Fibroblast of the conjunctiva (primary cell): ENCODE data around the gene DHX35.
"Not testable (repeated sequence)": the region's sequence is repeated elsewhere in the genome, so short reads cannot be mapped to it uniquely, and the experiment has no call there.

Experiments
- DNase-seq: peaks from one replicate; pipeline ENCODE4 v3.0.0-alpha.2; 2010; ENCODE audit warnings: low read depth

Gene DHX35

DNA sequence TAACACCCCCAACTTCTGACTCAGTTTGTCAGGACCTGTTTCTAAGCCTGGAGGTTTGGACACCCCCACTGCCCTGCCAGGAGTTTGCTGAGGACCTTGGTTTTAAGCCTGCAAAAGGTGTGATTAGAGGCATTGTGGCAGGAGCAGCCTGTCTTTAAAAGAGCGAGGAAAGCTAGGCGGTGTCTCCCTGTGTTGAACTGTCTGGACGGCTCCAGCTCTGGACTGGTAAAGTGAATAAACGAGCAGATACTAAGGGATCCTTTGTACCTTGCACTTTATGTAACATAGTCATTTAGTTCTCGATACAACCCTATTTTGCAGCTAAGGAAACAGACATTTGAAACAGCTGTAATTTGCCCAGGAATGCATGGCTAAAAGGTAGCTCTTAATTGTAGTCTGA is 21.5 kb upstream of the DHX35 start:
- no peak for DNase-seq

DNA sequence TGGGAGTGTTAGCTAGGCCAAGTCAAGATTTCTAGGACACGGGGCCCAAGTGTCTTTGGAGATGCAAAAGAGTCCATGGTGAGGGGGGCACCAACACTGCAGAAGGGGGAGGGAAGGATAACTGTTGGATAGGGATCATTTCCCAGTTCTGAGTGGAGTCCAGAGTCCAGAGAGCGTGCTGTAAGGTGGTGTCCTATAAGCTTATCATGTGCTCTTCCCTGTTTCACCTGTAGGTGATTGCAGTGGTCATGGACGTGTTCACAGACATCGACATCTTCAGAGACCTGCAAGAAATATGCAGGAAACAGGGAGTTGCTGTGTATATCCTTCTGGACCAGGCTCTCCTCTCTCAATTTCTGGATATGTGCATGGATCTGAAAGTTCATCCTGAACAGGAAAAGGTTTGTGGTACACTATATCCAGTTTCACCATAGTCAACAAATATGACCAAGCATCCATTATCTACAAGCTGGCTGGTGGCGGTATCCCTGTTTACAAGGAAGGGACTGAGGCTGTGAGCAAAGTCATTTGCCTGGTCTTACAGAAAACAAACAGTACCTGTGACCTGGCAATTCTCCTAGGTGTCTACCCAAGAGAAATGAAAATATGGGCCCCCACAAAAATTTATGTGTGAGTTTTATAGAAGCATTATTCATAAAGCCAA is 20.3 kb upstream of the DHX35 start:
- DNase-seq, result no peak

DNA sequence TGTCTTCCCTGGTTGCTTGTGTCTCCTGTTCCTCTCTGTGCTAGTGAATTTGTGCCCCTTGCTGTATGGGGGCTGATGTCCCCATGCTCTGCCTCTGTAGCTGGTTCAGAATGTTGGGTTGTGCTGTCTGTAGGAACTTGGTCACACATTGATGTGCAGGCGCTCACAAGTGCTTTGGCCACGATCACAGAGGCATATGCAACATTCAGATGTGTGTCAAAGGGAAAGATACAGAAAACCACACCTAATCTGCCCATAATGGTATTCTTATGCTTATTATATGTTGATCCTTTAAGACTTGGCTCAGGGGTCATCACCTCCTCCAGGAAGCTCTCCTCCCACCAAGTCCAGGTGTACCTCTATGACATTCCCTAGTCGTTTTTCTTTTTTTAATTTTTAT is 17.1 kb upstream of the DHX35 start:
- DNase-seq, result no peak

DNA sequence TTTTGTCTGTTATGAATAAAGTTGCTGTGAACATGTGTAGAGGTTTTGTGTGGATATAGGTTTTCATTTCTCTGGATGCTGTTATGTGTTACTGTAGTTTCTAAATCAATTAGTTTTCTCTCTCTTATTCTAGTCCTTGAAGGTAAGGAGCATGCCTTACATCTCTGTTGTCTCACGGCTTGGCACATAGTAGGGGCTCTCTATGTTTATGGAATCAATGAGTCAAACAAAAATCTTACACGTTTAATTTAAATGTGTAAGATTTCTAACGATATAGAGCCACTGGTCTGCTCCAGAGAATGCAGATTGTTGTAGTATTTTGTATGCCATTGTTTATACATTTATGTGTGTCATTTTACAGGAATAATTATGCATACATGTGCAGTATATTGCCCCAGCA is 15.3 kb upstream of the DHX35 start:
- no peak for DNase-seq

DNA sequence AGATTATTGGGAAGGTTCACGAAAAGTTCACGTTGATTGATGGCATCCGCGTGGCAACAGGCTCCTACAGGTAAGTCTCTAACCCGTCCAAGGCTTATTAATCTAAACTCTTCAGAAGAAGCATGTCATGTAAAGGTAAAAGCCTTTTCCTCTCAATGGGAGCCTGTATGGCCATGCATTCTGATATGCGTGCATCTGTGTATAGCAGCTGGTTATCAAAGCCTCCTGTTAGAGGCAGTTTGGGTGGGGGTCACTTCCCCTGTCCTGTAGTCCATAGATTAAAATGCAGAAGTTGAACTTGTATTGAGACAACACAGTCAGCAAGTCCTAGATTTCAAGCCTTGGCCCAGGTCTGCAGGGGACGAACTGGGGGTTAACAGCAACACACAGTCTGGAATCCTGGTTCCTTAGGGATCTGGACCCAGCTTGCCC is 14.2 kb upstream of the DHX35 start:
- no peak for DNase-seq

DNA sequence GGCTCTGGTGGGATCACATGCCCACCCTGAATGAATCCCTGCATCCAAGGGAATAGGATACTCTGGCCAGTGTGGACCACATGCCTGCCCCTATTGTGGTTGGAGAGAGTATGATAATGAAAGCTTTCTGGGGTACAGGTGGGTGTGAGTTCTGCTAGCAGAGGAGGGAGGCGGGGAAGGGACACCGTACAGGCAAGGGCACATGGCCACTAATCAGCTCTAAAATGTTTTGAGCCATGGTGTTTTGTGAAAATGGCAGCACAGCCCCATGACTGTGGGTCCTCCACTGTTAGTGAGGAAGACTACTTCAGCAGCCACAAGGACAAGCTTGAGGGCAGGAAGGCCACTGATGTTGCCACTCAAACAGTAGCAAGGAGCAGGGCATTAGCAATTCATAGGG is 11.9 kb upstream of the DHX35 start:
- DNase-seq, result no peak

DNA sequence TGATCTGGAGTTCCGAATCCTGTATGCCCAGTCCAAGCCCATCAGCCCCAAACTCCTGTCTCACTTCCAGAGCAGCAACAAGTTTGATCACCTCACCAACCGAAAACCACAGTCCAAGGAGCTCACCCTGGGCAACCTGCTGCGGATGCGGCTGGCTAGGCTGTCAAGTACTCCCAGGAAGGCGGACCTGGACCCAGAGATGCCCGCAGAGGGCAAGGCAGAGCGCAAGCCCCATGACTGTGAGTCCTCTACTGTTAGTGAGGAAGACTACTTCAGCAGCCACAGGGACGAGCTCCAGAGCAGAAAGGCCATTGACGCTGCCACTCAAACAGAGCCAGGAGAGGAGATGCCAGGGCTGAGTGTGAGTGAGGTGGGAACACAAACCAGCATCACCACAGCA is 10.5 kb upstream of the DHX35 start:
- DNase-seq, result no peak

DNA sequence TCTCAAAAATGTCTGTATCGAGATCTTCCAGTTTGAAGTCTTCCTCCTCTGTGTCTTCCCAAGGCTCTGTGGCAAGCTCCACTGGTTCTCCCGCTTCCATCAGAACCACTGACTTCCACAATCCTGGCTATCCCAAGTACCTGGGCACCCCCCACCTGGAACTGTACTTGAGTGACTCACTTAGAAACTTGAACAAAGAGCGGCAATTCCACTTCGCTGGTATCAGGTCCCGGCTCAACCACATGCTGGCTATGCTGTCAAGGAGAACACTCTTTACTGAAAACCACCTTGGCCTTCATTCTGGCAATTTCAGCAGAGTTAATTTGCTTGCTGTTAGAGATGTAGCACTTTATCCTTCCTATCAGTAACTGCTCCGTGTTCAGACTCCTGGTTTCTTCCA is 10.0 kb upstream of the DHX35 start:
- no peak for DNase-seq

DNA sequence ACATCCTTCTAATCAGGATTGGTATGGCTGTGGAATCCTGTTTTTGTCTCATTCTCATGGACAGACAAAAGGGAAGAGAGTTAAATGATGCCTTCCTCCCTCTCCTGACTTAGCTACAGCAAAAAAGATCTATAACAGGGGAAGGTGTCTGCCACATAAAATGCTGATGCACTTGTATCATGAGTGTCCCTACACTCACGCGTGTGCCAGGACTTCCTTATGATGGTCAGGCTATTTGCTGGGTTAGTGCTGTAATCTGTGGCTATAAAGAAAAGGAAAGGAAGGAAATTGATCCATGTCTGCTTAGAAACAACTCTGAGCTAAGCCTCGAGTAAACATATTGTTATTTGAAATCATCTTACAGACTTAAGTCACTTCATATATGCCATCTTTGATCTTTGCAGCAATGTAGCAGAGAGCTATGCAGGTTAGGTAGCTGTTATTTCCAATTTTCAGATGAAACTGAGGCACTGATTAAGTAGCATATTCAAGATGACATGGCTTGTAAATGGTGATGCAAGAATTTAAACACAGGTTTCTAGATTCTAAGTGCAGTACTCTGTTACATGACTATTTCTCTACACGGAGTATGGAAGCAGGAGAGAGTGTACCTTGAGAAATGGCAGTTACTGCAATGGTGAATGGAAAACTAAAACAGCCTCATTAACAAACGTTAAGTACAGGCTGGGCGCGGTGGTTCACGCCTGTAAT is 8.4 kb upstream of the DHX35 start:
- DNase-seq, result no peak

DNA sequence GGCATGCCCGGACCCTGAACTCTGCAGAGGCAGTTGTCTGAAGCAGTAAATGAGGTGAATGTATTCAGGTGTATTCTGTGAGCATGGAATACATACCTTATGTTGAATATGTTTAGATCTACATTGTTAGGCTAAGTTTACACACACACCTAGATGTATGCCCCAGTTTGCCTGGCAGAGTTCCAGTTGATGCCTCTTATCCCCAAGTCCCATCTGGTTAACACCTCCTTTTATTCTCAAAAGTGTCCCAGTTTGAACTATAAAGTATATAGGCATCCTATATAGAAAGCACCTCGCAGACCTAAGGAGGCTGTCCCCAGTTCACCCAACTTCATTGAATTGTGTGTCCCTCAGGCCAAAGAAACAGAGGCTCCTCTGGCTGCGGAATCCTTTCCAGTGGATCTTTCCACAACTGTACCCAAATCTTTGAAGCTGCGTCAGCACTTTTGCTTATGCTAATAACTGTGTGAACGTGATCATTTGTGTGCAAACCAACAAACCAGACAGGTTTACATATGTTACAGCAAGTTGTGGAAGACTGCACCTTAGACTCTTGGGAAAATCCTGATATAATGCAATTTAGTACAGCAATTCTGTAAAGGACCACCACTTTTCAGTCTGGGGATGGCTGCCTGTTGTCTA is 4.8 kb upstream of the DHX35 start:
- no peak for DNase-seq

DNA sequence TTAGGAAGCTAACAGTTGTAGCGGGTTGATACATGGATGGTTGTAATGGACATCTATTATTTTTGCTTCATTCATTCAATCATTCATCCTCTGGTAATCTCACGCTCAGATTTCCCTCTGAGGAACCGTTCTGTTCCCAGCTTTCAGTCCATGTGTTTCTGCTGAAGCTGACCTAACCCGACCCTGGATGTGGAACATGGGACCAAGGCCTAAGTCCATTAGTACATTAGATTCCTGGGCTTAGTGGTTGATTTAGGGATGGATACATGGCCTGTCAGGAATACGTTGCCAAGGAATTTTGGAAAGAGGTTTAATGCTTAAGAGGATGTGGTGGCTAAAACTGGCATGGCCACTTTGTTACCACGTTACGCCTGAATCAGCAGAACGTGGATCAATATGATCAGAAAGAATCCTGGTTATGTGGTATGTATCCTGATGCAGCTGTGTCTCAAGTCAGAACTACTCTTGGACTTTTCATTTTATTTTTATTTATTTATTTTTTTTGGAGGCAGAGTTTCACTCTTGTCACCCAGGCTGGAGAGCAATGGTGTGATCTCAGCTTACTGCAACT is 4.1 kb upstream of the DHX35 start:
- DNase-seq, result no peak

DNA sequence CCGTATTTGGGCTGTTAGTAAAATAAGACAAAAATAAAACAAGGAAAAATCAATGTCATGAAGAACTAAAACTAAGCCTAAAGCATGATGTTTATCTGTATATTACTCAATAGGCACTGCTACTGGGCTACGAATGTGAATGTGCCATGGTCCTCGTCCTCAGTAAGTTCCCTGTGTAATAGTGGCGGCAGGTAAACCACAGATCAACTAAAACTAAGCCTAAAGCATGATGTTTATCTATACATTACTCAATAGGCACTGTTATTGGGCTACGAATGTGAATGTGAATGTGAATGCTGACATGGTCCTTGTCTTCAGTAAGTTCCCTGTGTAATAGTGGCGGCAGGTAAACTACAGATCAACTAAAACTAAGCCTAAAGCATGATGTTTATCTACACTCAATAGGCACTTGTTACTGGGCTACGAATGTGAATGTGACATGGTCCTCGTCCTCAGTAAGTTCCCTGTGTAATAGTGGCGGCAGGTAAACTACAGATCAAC is 1.9 kb upstream of the DHX35 start:
- not testable (repeated sequence) for DNase-seq

DNA sequence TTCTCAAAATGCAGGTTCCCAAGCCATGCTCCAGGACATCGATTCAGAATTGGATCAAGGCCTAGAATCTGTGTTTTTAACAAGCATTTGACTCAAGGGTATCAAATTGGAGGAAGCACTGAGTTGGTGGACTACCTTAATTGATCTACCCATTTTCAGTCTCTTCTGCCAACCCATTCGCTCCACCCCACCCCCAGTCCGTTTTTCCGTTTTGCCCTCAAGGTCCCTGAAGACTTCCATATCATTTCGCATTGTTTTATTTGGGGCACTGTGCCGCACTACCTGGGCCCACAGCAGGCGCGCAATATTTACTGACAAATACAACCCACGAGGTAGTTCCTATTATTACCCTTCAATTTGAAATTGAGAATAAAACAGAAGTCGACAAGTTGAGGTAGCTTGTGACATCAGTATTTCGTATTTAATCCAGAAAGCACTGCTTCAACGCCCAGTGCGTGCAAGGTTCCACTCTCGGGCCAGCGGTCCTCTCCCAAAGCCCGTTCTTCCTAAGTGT is 557 bp upstream of the DHX35 start:
- DNase-seq, result no peak

DNA sequence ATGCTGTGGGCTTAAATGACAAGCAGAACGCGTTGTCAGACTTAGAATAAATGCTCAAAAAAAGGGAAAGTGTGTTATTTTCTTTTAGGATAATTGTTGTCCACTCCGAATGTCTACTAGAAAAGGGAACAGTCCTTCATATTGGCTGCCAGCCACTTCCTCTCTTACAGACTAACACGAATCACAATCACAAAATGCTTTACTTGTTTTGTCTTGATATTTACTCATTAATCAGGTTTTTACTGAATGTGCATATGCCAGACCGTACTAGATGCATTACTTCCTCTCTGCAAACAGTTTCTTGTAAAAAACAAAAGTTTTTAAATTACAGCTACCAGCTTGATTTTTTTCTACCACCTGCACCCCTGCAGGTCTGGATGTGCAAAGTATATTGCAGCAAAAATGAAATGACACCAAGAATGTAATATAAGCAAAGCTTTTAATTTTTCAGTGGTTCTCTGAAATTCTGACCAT is 821 bp downstream of the DHX35 start:
- DNase-seq, result no peak

DNA sequence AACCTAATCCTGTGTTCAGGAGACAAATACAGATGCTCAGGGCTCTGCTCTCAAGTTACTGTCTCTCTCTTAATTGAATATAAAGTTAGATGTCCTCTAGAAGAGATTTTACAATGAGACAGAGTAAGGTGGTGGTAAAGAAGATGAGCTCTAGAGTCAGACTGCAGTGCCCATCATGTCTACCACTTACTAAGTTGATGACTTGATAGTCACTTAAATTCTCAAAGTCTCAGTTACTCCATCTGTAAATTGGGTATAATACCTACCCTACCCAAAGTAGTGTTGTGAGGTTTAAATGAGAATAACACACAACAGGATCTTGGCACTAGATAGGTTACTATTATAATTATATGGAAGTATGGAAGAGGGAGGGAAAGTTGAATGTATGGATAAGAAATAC is 1.6 kb downstream of the DHX35 start:
- DNase-seq, result no peak

DNA sequence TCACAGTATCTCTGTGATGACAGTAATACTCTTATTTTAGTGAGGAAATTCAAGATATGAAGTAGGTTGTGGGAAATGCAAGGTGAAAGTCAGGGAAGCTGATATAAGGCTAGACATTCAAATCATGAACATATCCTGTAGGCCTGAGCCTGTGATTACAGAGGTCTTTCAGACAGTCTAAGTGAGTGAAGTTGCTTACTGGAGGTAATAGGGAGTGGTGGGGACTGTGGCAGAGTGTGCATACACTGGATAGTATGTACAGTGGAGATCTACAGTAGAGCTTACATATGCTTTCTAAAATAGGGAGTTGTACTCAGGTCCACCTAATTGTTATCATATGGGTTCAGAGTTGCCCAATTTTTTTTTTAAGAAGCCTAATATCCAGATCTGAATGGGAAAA is 3.1 kb downstream of the DHX35 start:
- DNase-seq, result no peak

DNA sequence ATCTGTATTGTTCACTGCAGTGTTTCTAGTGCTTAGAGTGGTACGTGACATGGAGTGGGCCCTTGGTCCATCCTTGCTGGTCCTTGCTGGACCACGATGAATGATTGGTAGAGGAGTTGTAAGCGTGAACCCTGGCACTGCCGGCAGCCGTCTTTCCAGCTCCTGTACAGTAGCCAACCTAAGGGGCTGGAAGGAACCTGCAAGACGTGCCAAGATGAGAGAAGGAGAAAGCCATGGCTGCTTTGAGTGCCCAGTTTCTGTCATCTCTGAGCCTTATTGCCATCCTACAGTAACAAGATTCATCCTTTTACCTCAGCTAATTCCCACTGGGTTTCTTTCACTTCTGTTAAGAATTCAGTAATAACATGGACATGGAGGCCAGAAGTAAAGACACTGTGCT is 5.9 kb downstream of the DHX35 start:
- DNase-seq, result no peak

DNA sequence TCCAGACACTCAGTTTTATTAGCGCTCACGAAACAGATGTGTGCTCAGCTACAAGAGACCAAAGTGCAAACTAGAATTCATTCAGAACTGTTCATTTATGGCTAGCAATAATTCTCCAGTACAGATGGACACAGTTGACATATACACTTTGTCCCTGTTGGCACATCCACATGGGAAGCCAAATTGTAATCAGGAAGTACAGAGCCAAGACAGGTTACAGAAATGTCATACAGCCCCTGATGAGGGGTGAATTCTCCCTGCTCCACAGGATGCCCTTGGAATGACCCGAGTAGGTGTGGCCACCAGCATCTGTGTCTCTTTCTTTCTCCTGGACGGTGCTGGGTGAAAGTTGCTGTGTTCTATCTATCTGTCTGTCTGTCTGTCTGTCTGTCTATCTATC is 7.6 kb downstream of the DHX35 start:
- DNase-seq, result no peak

DNA sequence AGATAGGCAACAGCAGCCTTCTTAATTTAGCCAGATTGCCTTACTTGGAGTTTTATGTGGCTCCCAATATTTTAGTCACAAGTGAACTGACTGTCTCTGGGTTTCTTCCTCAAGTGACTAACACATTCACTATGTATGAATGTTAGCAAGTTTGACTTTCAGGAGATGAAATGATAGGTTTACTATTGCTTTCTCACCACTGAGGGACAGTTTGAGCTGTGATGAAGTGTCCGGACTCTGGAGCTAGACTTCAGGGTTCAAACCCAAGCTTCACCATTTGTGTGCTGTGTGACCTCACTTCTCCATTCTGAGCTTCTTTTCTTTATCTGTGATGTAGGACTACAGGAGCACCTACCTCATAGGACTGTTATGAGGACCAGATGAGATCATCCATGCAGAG is 8.2 kb downstream of the DHX35 start:
- no peak for DNase-seq

DNA sequence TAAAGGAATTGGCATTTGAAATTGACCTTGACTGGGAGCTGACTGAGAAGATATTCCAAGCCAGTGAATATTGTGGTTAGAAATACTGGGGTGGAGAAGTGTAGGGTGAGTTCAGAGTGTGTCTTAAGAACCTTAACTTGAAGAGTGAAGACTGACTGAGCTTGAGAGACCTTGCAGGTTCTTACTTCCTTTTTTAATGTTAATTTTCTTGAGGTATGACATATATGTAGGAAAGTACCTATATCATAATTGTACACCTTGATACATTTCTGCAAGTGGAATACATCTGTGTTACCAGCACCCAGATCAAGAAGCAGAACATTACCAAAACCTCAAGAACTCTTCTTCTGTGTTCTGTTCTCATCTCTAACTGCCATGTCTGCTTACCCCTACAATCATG is 11.0 kb downstream of the DHX35 start:
- DNase-seq, result no peak

DNA sequence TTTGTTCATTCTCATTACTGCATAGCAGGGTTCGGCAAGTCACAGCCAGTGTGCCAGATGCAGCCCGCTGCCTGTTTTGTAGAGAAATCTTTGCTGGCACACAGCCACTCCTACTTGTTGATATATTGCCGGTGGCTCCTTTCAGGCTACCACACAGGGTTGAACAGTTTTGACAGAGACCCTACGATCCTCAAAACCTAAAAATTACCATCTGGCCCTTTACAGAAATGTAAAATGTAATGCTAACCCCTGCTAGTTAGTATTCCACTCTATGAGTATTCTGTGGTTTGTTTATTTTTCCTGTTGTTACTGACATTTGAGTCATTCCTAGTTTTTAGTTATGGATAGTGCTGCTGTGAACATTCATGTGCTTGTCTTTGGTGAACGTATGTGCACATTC is 11.5 kb downstream of the DHX35 start:
- DNase-seq, result no peak

DNA sequence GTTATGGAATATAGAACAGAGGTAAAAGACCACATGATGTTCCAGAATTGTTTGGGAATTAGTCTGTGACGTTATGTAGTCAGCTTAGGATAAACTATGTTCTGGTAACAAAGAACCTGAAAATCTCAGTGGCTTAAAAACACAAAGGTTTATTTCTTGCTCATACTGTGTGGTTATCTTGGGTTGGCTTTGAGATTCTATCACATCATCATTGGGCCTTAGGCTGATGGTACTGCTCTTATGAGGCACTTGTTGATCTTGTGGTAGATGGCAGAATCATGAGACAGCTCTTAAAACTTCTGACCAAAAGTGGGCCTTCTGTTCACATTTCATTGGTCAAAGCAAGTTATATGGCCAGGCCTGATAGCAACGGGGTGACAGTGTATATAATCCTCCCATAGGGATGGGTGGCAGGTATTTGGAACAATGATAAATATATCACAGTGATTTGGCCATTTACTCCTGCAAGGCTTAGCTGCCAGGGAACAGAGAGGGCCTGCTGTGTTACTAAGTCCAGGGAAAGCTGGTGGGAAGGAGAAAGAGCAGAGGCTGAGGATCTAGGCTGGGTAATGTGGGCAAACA is 13.5 kb downstream of the DHX35 start:
- no peak for DNase-seq
